ENCODE results near the gene NT5DC3. TPM values are rescaled to one million over a fixed set of nuclear protein-coding genes. Genes with fewer than 3 reads are reported as not detected.

Gene NT5DC3
- total RNA-seq, 1 donor, result 22.9 TPM

DNA sequence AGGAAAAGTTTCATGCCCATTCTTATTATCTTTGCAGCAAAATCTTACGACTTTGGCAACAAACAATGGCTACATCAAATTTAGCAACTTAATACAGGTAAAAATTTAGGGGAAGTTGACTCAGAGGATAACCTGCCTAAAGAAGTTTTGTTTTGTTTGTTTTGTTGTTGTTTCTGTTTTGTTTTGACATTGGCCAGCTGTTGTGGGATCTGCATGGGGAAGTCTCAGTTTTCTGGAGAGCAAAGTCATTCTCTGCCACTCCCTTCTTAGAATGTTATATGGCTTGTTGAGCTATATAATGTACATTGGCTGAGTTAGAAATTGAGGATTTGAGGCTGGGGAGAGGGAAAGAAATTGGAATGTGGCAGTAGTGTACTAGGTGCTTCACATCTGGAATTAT lies 109.5 kb downstream of the NT5DC3 start:
- DNase-seq (ENCODE audit: low read depth), result no peak
- TF ChIP-seq, protein P1, sequence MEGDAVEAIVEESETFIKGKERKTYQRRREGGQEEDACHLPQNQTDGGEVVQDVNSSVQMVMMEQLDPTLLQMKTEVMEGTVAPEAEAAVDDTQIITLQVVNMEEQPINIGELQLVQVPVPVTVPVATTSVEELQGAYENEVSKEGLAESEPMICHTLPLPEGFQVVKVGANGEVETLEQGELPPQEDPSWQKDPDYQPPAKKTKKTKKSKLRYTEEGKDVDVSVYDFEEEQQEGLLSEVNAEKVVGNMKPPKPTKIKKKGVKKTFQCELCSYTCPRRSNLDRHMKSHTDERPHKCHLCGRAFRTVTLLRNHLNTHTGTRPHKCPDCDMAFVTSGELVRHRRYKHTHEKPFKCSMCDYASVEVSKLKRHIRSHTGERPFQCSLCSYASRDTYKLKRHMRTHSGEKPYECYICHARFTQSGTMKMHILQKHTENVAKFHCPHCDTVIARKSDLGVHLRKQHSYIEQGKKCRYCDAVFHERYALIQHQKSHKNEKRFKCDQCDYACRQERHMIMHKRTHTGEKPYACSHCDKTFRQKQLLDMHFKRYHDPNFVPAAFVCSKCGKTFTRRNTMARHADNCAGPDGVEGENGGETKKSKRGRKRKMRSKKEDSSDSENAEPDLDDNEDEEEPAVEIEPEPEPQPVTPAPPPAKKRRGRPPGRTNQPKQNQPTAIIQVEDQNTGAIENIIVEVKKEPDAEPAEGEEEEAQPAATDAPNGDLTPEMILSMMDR (IDR thresholded peaks at IDR 0.05; ENCODE audit: insufficient read depth, low read depth, low read length), result no peak
- no peak overlapping the region for H3K4me3 ChIP-seq (ENCODE audit: low read depth, low read length)

GRCh38 chr12:103729499-103729898 lies 111.5 kb downstream of the NT5DC3 start:
- no peak for DNase-seq (ENCODE audit: low read depth)
- TF ChIP-seq, protein P1 (IDR thresholded peaks at IDR 0.05; ENCODE audit: insufficient read depth, low read depth, low read length), result no peak
- H3K4me3 ChIP-seq (ENCODE audit: low read depth, low read length), result no peak overlapping the region

DNA sequence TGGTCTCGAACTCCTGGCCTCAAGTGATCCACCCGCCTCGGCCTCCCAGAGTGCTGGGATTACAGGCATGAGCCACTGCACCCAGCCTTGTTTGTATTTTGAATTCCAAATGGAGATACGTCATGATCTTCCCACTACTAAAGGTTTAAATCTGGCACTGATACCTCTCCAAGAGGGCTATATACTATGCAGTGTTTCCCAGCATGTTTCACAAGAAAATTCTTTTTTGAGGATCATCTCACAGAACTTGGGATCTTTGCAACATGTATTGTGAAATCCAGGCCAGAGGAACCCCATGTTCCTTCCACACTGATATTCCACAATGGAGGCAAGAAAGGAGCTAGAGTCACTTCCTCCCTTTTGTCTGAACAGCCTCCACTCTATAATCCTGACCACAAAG lies 112.7 kb downstream of the NT5DC3 start:
- DNase-seq (ENCODE audit: low read depth), result peak; percentile 87
- TF ChIP-seq, protein P1 (IDR thresholded peaks at IDR 0.05; ENCODE audit: insufficient read depth, low read depth, low read length), result no peak
- H3K4me3 ChIP-seq (ENCODE audit: low read depth, low read length), result no peak overlapping the region

- DNase-seq (ENCODE audit: low read depth), result no peak
- TF ChIP-seq, protein P1 (IDR thresholded peaks at IDR 0.05; ENCODE audit: insufficient read depth, low read depth, low read length), result no peak
- no peak overlapping the region for H3K4me3 ChIP-seq (ENCODE audit: low read depth, low read length)
Observed at GRCh38 chr12:103727638-103728037, 113.4 kb downstream of the NT5DC3 start.

GRCh38 chr12:103725398-103725797 lies 115.6 kb downstream of the NT5DC3 start:
- no peak for DNase-seq (ENCODE audit: low read depth)
- TF ChIP-seq, protein P1 (IDR thresholded peaks at IDR 0.05; ENCODE audit: insufficient read depth, low read depth, low read length), result no peak
- H3K4me3 ChIP-seq (ENCODE audit: low read depth, low read length), result no peak overlapping the region

Other genes starting within 250 kb of the NT5DC3 start
- gene HSP90B1, start 89.2 kb upstream of the NT5DC3 start, total RNA-seq, result 460 and 702 TPM in 2 replicates
- 29.0 and 45.8 TPM in 2 replicates for gene TDG, start 124.6 kb upstream of the NT5DC3 start, total RNA-seq
- 51.4 and 55.1 TPM in 2 replicates for gene GLT8D2, start 209.0 kb upstream of the NT5DC3 start, total RNA-seq
- gene HCFC2, start 223.3 kb upstream of the NT5DC3 start, total RNA-seq, result 16.1 and 38.0 TPM in 2 replicates

All from fibroblast of villous mesenchyme (primary cell).